Measurements from ENCODE around the gene CDR2L. TPM values are rescaled to one million over a fixed set of nuclear protein-coding genes. Genes with fewer than 3 reads are reported as not detected.

Gene CDR2L
- total RNA-seq, 1 experiment from 2014 or later, result 3.4 TPM

DNA sequence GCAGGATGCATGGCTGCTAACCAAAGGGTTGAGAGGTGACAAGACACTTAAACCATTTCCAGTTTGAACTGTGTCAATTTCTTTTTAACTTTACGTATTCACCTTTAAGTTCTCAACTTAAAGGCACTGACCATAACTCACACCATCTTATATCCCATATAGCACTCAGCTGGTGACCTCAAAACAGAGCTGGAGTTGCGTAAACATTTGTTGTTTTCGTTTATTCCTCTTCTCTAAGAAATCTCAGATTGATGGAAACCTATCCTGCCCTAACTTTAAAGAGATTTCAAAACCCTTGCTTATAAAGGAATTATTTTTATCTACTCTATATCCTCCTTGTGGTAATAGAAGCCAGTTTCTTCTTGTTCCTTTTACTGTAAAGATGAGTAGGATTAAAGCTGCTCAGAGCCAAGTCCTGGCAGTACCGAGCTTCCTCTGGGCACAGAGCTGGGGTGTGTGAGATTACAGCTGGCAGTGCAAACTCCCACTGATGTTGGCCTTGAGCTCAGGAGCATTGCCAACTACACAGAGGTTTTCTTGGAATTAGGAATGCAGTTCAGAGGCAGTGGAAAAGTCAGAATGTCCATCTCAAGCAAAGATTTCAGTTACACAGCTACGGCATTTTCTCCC, 60.9 kb downstream of the CDR2L start:
- Mint-ChIP-seq H3K27me3 (ENCODE audit: insufficient read depth, unreplicated experiment) (no peaks in the 10 kb centered on the region), H3K4me3 (ENCODE audit: unreplicated experiment) (peak overlapping the region; percentile 98), H3K36me3 (ENCODE audit: insufficient read depth, unreplicated experiment) (peaks cover 48% of the 10 kb centered on the region), H3K9me3 (ENCODE audit: unreplicated experiment) (no peaks in the 10 kb centered on the region), H3K27ac (ENCODE audit: low read depth, unreplicated experiment) (peak overlapping the region; percentile 76), H3K4me1 (ENCODE audit: insufficient read depth, unreplicated experiment) (peaks cover 13% of the 10 kb centered on the region)
- TF ChIP-seq, protein P1, sequence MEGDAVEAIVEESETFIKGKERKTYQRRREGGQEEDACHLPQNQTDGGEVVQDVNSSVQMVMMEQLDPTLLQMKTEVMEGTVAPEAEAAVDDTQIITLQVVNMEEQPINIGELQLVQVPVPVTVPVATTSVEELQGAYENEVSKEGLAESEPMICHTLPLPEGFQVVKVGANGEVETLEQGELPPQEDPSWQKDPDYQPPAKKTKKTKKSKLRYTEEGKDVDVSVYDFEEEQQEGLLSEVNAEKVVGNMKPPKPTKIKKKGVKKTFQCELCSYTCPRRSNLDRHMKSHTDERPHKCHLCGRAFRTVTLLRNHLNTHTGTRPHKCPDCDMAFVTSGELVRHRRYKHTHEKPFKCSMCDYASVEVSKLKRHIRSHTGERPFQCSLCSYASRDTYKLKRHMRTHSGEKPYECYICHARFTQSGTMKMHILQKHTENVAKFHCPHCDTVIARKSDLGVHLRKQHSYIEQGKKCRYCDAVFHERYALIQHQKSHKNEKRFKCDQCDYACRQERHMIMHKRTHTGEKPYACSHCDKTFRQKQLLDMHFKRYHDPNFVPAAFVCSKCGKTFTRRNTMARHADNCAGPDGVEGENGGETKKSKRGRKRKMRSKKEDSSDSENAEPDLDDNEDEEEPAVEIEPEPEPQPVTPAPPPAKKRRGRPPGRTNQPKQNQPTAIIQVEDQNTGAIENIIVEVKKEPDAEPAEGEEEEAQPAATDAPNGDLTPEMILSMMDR (IDR thresholded peaks at IDR 0.05; ENCODE audit: unreplicated experiment), result no peak
- DNase-seq (ENCODE audit: unreplicated experiment), result peak; percentile 14
- ChIA-PET POLR2A (interaction anchor here (0.5 to 4.9 kb wide), 27 partner anchors 8 to 357 kb away, joined by 3 to 63 read pairs (median 7); partner anchors contain the start of genes ARMC7, CDR2L, FDXR and GRB2), CTCF (interaction anchor here (0.6 to 2.6 kb wide), 12 partner anchors 12 to 585 kb away, joined by 3 to 20 read pairs (median 3); partner anchors contain the start of gene NUP85)
- no TSS peak for BruUV-seq (replicated peaks)
- intact Hi-C loops (cut with micrococcal nuclease), result no loop called here

DNA sequence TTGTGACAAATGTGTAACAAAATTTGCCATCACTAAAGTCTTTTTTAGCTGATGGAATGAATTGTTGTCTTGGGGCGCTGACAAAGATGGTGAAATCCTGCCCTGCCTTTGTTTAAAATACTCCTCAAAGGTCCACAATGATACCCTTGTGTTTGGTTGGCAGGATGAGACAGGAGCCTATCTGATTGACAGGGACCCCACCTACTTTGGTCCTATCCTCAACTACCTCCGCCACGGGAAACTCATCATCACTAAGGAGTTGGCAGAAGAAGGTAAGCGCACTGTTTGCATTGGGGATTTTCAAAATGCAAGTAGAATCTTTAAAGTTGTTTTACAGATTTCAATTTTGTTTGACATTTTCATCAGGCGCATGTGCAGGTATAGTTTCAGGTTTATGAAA, 61.6 kb downstream of the CDR2L start:
- Mint-ChIP-seq H3K9me3 (ENCODE audit: unreplicated experiment) (no peaks in the 10 kb centered on the region), H3K36me3 (ENCODE audit: insufficient read depth, unreplicated experiment) (peaks cover 55% of the 10 kb centered on the region), H3K27me3 (ENCODE audit: insufficient read depth, unreplicated experiment) (no peaks in the 10 kb centered on the region), H3K27ac (ENCODE audit: low read depth, unreplicated experiment) (no peak overlapping the region), H3K4me3 (ENCODE audit: unreplicated experiment) (peak overlapping the region; percentile 98), H3K4me1 (ENCODE audit: insufficient read depth, unreplicated experiment) (peaks cover 13% of the 10 kb centered on the region)
- DNase-seq (ENCODE audit: unreplicated experiment), result no peak
- TF ChIP-seq, protein P1 (IDR thresholded peaks at IDR 0.05; ENCODE audit: unreplicated experiment), result no peak
- CTCF ChIA-PET, result interaction anchor here (0.7 to 2.6 kb wide), 8 partner anchors 12 to 152 kb away, joined by 3 to 20 read pairs (median 4); no protein-coding TSS in a partner anchor
- POLR2A ChIA-PET, result interaction anchor here (0.7 to 4.9 kb wide), 27 partner anchors 8 to 357 kb away, joined by 3 to 63 read pairs (median 5); partner anchors contain the start of genes ARMC7, CDR2L, FDXR and GRB2
- intact Hi-C loops (cut with micrococcal nuclease), result no loop called here
- BruUV-seq (replicated peaks), result no TSS peak

DNA sequence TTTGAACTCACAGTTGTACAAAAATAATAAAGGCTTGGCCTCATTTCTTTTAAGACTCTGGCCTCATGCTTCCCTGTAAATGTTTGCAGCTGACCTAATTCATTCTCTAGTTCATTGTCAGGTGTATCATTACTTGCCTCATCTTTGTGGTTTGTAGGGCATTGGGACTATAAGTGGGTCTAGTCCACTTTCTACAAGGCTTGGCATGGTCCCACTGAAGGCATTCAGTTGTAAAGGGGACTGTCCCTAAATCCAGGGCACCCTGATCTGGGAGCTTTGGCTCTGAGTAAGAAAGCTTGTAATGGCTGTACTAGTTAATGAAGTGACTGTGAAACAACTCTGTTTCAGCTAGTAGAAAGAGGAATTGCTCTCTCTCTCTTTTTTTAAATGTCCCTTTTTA, 62.3 kb downstream of the CDR2L start:
- TF ChIP-seq, protein P1 (IDR thresholded peaks at IDR 0.05; ENCODE audit: unreplicated experiment), result no peak
- Mint-ChIP-seq H3K27ac (ENCODE audit: low read depth, unreplicated experiment) (no peak overlapping the region), H3K9me3 (ENCODE audit: unreplicated experiment) (no peaks in the 10 kb centered on the region), H3K4me3 (ENCODE audit: unreplicated experiment) (no peak overlapping the region), H3K4me1 (ENCODE audit: insufficient read depth, unreplicated experiment) (peaks cover 13% of the 10 kb centered on the region), H3K27me3 (ENCODE audit: insufficient read depth, unreplicated experiment) (no peaks in the 10 kb centered on the region), H3K36me3 (ENCODE audit: insufficient read depth, unreplicated experiment) (peaks cover 59% of the 10 kb centered on the region)
- intact Hi-C loops (cut with micrococcal nuclease), result no loop called here
- CTCF ChIA-PET, result interaction anchor here (0.6 to 2.6 kb wide), 6 partner anchors 11 to 111 kb away, joined by 3 to 20 read pairs (median 6); no protein-coding TSS in a partner anchor
- POLR2A ChIA-PET, result interaction anchor here (0.7 to 4.9 kb wide), 11 partner anchors 10 to 168 kb away, joined by 3 to 34 read pairs (median 4); partner anchors contain the start of genes ARMC7 and MRPL58
- DNase-seq (ENCODE audit: unreplicated experiment), result no peak
- BruUV-seq (replicated peaks), result no TSS peak

DNA sequence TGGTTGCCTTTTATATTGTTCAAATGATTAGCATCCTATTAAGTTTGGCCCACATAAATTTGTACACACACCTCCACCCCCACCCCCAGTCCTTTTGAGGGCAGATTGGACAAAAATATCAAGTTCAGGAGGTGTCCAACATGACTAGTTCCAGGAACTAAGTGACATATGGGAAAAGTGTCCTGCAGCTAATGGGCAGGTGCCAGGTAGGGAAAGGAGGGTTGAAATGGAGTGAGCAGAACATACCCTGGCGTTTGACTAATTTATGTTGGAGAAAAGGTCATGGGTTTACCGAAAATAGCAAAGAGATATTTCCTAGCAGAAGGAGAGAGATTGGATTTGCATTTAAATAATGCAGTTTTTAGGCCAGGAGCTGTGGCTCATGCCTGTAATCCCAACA, 64.5 kb downstream of the CDR2L start:
- Mint-ChIP-seq H3K27ac (ENCODE audit: low read depth, unreplicated experiment) (no peak overlapping the region), H3K4me3 (ENCODE audit: unreplicated experiment) (no peak overlapping the region), H3K36me3 (ENCODE audit: insufficient read depth, unreplicated experiment) (peaks cover 71% of the 10 kb centered on the region), H3K4me1 (ENCODE audit: insufficient read depth, unreplicated experiment) (peaks cover 13% of the 10 kb centered on the region), H3K27me3 (ENCODE audit: insufficient read depth, unreplicated experiment) (no peaks in the 10 kb centered on the region), H3K9me3 (ENCODE audit: unreplicated experiment) (no peaks in the 10 kb centered on the region)
- no TSS peak for BruUV-seq (replicated peaks)
- CTCF ChIA-PET, result interaction anchor here (0.6 to 0.7 kb wide), 2 partner anchors 9 to 18 kb away, joined by 3 read pairs; no protein-coding TSS in a partner anchor
- intact Hi-C loops (cut with micrococcal nuclease), result no loop called here
- POLR2A ChIA-PET, result interaction anchor here (1.4 kb wide), 1 partner anchor 9 kb away, joined by 5 read pairs; no protein-coding TSS in a partner anchor
- TF ChIP-seq, protein P1 (IDR thresholded peaks at IDR 0.05; ENCODE audit: unreplicated experiment), result no peak
- no peak for DNase-seq (ENCODE audit: unreplicated experiment)
